Astrocyte of the cerebellum (primary cell): ENCODE results near the gene ACER2.
A peak's percentile ranks its signal among the peaks of the same experiment; 100 is the strongest.
"Not testable (repeated sequence)": the region's sequence is repeated elsewhere in the genome, so short reads cannot be mapped to it uniquely, and the experiment has no call there.

ENCODE experiments used
- DNase-seq: peaks from one replicate; pipeline ENCODE4 v3.0.0-alpha.2; 2011; ENCODE audit warnings: low read depth
- H3K4me3 ChIP-seq: 2 replicates; pipeline ENCODE4 v1.5.1; 2011; ENCODE audit warnings: mild to moderate bottlenecking, low read depth, low read length, moderate library complexity
- in situ Hi-C: cut with HindIII; loops from 2 replicates; pipeline ENCODE4 v1.10.0; 2017; ENCODE audit warnings: low sequenced_read_pairs
- TF ChIP-seq, protein P1 (sequence below): IDR thresholded peaks from 2 replicates; pipeline ENCODE4 v1.5.1; 2012; ENCODE audit warnings: low read length, low read depth, moderate library complexity, mild to moderate bottlenecking; ENCODE audit errors: missing control alignments

ACER2 gene

GRCh38 chr9:19376931-19377330, 31.9 kb upstream of the ACER2 start:
- in situ Hi-C loops, result loop anchor here (5.0 kb wide), 1 partner anchor 75 kb away; no protein-coding TSS in a partner anchor
- no peak overlapping the region for H3K4me3 ChIP-seq
- TF ChIP-seq, protein P1, sequence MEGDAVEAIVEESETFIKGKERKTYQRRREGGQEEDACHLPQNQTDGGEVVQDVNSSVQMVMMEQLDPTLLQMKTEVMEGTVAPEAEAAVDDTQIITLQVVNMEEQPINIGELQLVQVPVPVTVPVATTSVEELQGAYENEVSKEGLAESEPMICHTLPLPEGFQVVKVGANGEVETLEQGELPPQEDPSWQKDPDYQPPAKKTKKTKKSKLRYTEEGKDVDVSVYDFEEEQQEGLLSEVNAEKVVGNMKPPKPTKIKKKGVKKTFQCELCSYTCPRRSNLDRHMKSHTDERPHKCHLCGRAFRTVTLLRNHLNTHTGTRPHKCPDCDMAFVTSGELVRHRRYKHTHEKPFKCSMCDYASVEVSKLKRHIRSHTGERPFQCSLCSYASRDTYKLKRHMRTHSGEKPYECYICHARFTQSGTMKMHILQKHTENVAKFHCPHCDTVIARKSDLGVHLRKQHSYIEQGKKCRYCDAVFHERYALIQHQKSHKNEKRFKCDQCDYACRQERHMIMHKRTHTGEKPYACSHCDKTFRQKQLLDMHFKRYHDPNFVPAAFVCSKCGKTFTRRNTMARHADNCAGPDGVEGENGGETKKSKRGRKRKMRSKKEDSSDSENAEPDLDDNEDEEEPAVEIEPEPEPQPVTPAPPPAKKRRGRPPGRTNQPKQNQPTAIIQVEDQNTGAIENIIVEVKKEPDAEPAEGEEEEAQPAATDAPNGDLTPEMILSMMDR, result no peak
- no peak for DNase-seq

DNA sequence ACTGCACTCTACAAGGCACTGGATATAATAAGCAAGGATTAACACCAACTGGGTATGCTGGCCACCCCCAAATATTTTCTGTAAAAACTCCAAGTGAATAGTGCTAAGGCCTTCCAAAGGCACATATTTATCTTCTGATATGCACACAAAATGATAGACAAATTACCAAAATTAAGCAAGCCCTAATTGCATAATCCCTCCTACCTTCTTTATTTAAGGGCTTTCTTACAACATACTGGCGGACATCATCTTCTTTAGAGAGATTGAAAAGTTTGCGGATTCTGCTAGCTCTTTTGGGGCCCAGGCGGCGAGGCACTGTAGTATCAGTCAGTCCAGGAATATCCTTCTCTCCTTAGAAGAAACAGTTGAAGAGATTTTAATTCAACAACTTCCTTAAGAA, 30.6 kb upstream of the ACER2 start:
- H3K4me3 ChIP-seq, result peak overlapping the region; percentile 87
- DNase-seq, result no peak
- TF ChIP-seq, protein P1, result no peak
- in situ Hi-C loops, result loop anchor here (5.0 kb wide), 1 partner anchor 76 kb away; no protein-coding TSS in a partner anchor

- H3K4me3 ChIP-seq, result peak overlapping the region; percentile 87
- no peak for DNase-seq
- in situ Hi-C loops, result loop anchor here (5.0 kb wide), 1 partner anchor 76 kb away; no protein-coding TSS in a partner anchor
- TF ChIP-seq, protein P1, result no peak
Observed at GRCh38 chr9:19378647-19379046, 30.2 kb upstream of the ACER2 start.

DNA sequence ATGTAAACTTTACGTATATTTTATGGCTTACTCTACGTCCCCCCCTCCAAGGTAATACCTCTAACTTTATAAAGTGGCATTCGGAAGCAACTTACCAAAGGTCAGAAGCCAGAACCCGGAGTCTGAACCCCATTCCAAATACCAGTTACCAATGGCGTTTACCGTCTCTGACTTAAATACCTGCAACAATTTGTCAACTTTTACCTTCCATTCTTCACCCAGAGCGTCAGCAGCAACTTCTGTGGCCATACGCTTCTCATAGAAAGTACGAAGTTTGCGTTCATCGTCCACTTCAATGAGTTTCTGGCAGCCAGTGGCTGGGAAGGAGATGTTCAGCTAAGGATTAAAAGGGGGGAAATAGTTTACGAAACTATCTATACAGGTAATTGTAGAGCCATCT, 29.5 kb upstream of the ACER2 start:
- TF ChIP-seq, protein P1, result no peak
- in situ Hi-C loops, result loop anchor here (5.0 kb wide), 1 partner anchor 77 kb away; no protein-coding TSS in a partner anchor
- H3K4me3 ChIP-seq, result peak overlapping the region; percentile 87
- DNase-seq, result no peak

GRCh38 chr9:19379697-19380046, 29.1 kb upstream of the ACER2 start:
- TF ChIP-seq, protein P1, result no peak
- in situ Hi-C loops, result loop anchor here (5.0 kb wide), 1 partner anchor 77 kb away; no protein-coding TSS in a partner anchor
- DNase-seq, result peak; percentile 22
- H3K4me3 ChIP-seq, result peak overlapping the region; percentile 87

- H3K4me3 ChIP-seq, result peak overlapping the region; percentile 87
- in situ Hi-C loops, result no loop called here
- TF ChIP-seq, protein P1, result no peak
- no peak for DNase-seq
Observed at GRCh38 chr9:19380826-19381075, 28.1 kb upstream of the ACER2 start.

GRCh38 chr9:19381656-19382055, 27.2 kb upstream of the ACER2 start:
- TF ChIP-seq, protein P1, result no peak
- DNase-seq, result no peak
- in situ Hi-C loops, result no loop called here
- no peak overlapping the region for H3K4me3 ChIP-seq

DNA sequence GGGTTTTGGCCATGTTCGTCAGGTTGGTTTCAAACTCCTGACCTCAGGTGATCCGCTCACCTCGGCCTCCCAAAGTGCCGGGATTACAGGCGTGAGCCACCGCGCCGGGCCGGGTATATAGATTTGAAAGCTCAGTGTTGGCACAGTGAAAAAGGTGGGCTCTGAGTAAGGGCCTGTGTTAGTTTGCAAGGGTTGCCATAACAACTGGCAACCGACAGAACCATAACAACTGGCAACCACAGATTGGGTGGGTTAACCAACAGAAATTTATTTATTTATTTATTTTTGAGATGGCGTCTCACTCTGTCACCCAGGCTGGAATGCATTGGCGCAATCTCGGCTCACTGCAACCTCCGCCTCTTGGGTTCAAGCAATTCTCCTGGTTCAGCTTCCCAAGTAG, 23.6 kb upstream of the ACER2 start:
- in situ Hi-C loops, H3K4me3 ChIP-seq, DNase-seq: not testable (repeated sequence)
